GM23338 (cell line): ENCODE measurements around the gene RNU5B-1. TPM values are rescaled to one million over a fixed set of nuclear protein-coding genes. Genes with fewer than 3 reads are reported as not detected.
A peak's percentile ranks its signal among the peaks of the same experiment; 100 is the strongest.

Source experiments
- ATAC-seq: fragments of 200-7000 bp; cut with Tn5 transposase; 3 replicates; pipeline ENCODE4 v1.9.1; 2020
- DNase-seq: peaks from one replicate; pipeline ENCODE4 v3.0.0-alpha.2; 2015; ENCODE audit warnings: low spot score
- H2AFZ ChIP-seq: fragments of 200-600 bp; sonication (generic); 2 replicates; pipeline ENCODE4 v1.8.0; 2016; ENCODE audit warnings: antibody characterized with exemption, mild to moderate bottlenecking, moderate library complexity
- H3F3A ChIP-seq: fragments of 200-600 bp; sonication (generic); replicated peaks from 2 replicates; pipeline ENCODE4 v1.8.0; 2017; ENCODE audit warnings: antibody characterized with exemption, mixed run types, low read depth
- H3K27ac ChIP-seq: fragments of 200-600 bp; sonication (generic); 2 replicates; pipeline ENCODE4 v1.6.1; 2016; ENCODE audit warnings: low read depth
- H3K27me3 ChIP-seq: fragments of 200-600 bp; sonication (generic); 2 replicates; pipeline ENCODE4 v1.8.0; 2016; ENCODE audit warnings: mild to moderate bottlenecking, mixed run types, moderate library complexity; ENCODE audit not compliant: insufficient read depth
- H3K36me3 ChIP-seq: fragments of 200-600 bp; sonication (generic); 2 replicates; pipeline ENCODE4 v1.8.0; 2016; ENCODE audit warnings: mild to moderate bottlenecking; ENCODE audit not compliant: insufficient read depth
- H3K4me1 ChIP-seq: fragments of 200-600 bp; sonication (generic); 2 replicates; pipeline ENCODE4 v1.8.0; 2016; ENCODE audit warnings: mild to moderate bottlenecking, moderate library complexity; ENCODE audit not compliant: insufficient read depth
- H3K4me2 ChIP-seq: fragments of 200-600 bp; sonication (generic); 2 replicates; pipeline ENCODE4 v1.7.1; 2017; ENCODE audit warnings: mixed run types
- H3K4me3 ChIP-seq: fragments of 200-600 bp; sonication (generic); 2 replicates; pipeline ENCODE4 v1.6.1; 2016; ENCODE audit warnings: mixed run types
- H3K79me2 ChIP-seq: fragments of 200-600 bp; sonication (generic); replicated peaks from 2 replicates; pipeline ENCODE4 v1.8.0; 2017; ENCODE audit warnings: mild to moderate bottlenecking; ENCODE audit not compliant: insufficient read depth
- H3K9me2 ChIP-seq: fragments of 200-600 bp; sonication (generic); 2 replicates; pipeline ENCODE4 v1.8.0; 2017; ENCODE audit not compliant: insufficient read depth
- H4K20me1 ChIP-seq: fragments of 200-600 bp; sonication (generic); replicated peaks from 2 replicates; pipeline ENCODE4 v1.8.0; 2017; ENCODE audit warnings: mild to moderate bottlenecking; ENCODE audit not compliant: insufficient read depth
- H3K27ac Mint-ChIP-seq: 2 replicates; pipeline ENCODE4 v1.8.0; 2020; ENCODE audit warnings: inconsistent platforms, mild to moderate bottlenecking, moderate library complexity, mixed read lengths
- H3K27me3 Mint-ChIP-seq: 3 replicates; pipeline ENCODE4 v1.8.0; 2022; ENCODE audit warnings: low read depth, mild to moderate bottlenecking, moderate library complexity, mixed read lengths, inconsistent platforms; ENCODE audit not compliant: insufficient read depth, poor library complexity
- H3K36me3 Mint-ChIP-seq: 3 replicates; pipeline ENCODE4 v1.8.0; 2021; ENCODE audit warnings: low read depth, mild to moderate bottlenecking, inconsistent platforms, moderate library complexity, mixed read lengths
- H3K4me1 Mint-ChIP-seq: 3 replicates; pipeline ENCODE4 v1.8.0; 2020; ENCODE audit warnings: mild to moderate bottlenecking, inconsistent platforms, mixed read lengths
- H3K4me3 Mint-ChIP-seq: 3 replicates; pipeline ENCODE4 v1.8.0; 2021; ENCODE audit warnings: moderate library complexity, mild to moderate bottlenecking, inconsistent platforms, mixed read lengths
- H3K9me3 Mint-ChIP-seq: 3 replicates; pipeline ENCODE4 v1.8.0; 2020; ENCODE audit warnings: moderate library complexity, mild to moderate bottlenecking, inconsistent platforms, mixed read lengths
- CREB1 ChIP-seq: fragments of 250-450 bp; sonication (Bioruptor Pico); IDR thresholded peaks from 2 replicates; pipeline ENCODE4 v1.5.0; 2020; ENCODE audit warnings: low read depth, mild to moderate bottlenecking, moderate library complexity
- CTCF ChIP-seq, 2 experiments: fragments of 200-600 bp in 1 of 2; sonication (generic) in 1 of 2; conservative IDR thresholded peaks; 2 replicates each; pipeline versions ENCODE4 v1.5.1 to v1.6.1; 2016 to 2017; ENCODE audit warnings: antibody characterized with exemption in 2 of 2, low read depth in 2 of 2, mild to moderate bottlenecking in 2 of 2, moderate library complexity in 1 of 2
- ETS1 ChIP-seq: IDR thresholded peaks from 2 replicates; pipeline ENCODE4 v1.6.1; 2016; ENCODE audit warnings: antibody characterized with exemption
- EZH2 ChIP-seq: fragments of 200-600 bp; sonication (generic); IDR thresholded peaks from one replicate; pipeline ENCODE4 v1.8.0; 2017; ENCODE audit warnings: antibody characterized with exemption, mild to moderate bottlenecking, low read depth; ENCODE audit not compliant: unreplicated experiment
- EZH2phosphoT487 ChIP-seq: fragments of 200-600 bp; sonication (generic); IDR thresholded peaks from one replicate; pipeline ENCODE4 v1.8.1; 2018; ENCODE audit warnings: antibody characterized with exemption; ENCODE audit not compliant: unreplicated experiment
- JUNB ChIP-seq: IDR thresholded peaks from one replicate; pipeline ENCODE4 v1.6.1; 2016; ENCODE audit warnings: antibody characterized with exemption; ENCODE audit not compliant: unreplicated experiment
- NANOG ChIP-seq: IDR thresholded peaks from 2 replicates; pipeline ENCODE4 v1.6.1; 2016; ENCODE audit warnings: antibody characterized with exemption, borderline replicate concordance
- POLR2AphosphoS5 ChIP-seq: IDR thresholded peaks from 2 replicates; pipeline ENCODE4 v1.6.1; 2016; ENCODE audit warnings: antibody characterized with exemption, low read depth
- REST ChIP-seq: IDR thresholded peaks from one replicate; pipeline ENCODE4 v1.6.1; 2018; ENCODE audit warnings: antibody characterized with exemption; ENCODE audit not compliant: unreplicated experiment
- STAT1 ChIP-seq: IDR thresholded peaks from one replicate; pipeline ENCODE4 v1.6.1; 2016; ENCODE audit warnings: antibody characterized with exemption; ENCODE audit not compliant: unreplicated experiment
- ZNF114 ChIP-seq: fragments of 250-450 bp; sonication (Bioruptor Pico); IDR thresholded peaks from 2 replicates; pipeline ENCODE4 v1.5.0; 2020; ENCODE audit warnings: mild to moderate bottlenecking, moderate library complexity
- ZNF331 ChIP-seq: fragments of 250-450 bp; sonication (Bioruptor Pico); IDR thresholded peaks from 2 replicates; pipeline ENCODE4 v1.5.0; 2020; ENCODE audit warnings: low read depth, mild to moderate bottlenecking, moderate library complexity
- ZNF462 ChIP-seq: fragments of 250-450 bp; sonication (Bioruptor Pico); IDR thresholded peaks from 2 replicates; pipeline ENCODE4 v1.5.0; 2020; ENCODE audit warnings: mild to moderate bottlenecking, moderate library complexity
- polyA plus RNA-seq: library from polyadenylated mRNA; unstranded; fragments of >200 nt; fragmentation: Nextera tagmentation; extraction: Ambion mirVana; gene quantifications from 2 replicates; pipeline ENCODE4 v1.2.1, GENCODE V29; 2016
- total RNA-seq: library from RNA; depleted of rRNA; stranded (reverse); fragments of >200 nt; shearing (Covaris generic); gene quantifications from 2 replicates; pipeline ENCODE4 v1.2.3, GENCODE V29; 2014

RNU5B-1 gene
- total and polyA plus RNA-seq, 2 experiments from 2014 or later, result not detected

- Histone ChIP-seq H3K36me3 (no peaks in the 10 kb centered on the region), H3K4me3 (no peak overlapping the region), H3K27ac (no peak overlapping the region), H3K27me3 (no peaks in the 10 kb centered on the region), H4K20me1 (no peaks in the 10 kb centered on the region), H3F3A (no peaks in the 10 kb centered on the region), H3K4me2 (no peak overlapping the region), H2AFZ (peak overlapping the region; percentile 54), H3K4me1 (peaks cover 13% of the 10 kb centered on the region), H3K79me2 (no peaks in the 10 kb centered on the region), H3K9me2 (no peaks in the 10 kb centered on the region)
- Mint-ChIP-seq H3K9me3 (no peaks in the 10 kb centered on the region), H3K36me3 (no peaks in the 10 kb centered on the region), H3K27ac (no peak overlapping the region), H3K4me3 (no peak overlapping the region), H3K27me3 (peaks cover 8% of the 10 kb centered on the region), H3K4me1 (peaks cover 19% of the 10 kb centered on the region)
- ATAC-seq (no peak), DNase-seq (no peak)
- TF ChIP-seq ZNF462 (CRISPR knock-in tag) (no peak), ZNF331 (CRISPR knock-in tag) (no peak), NANOG (no peak), EZH2 (no peak), EZH2phosphoT487 (no peak), ZNF114 (CRISPR knock-in tag) (no peak), STAT1 (no peak), ETS1 (no peak), POLR2AphosphoS5 (no peak), JUNB (no peak), REST (no peak), CTCF (conservative IDR thresholded peaks at IDR 0.05; ENCODE audit: low read depth in 2 of 2) (no peak), CREB1 (CRISPR knock-in tag) (no peak)
Observed at GRCh38 chr15:65312400-65312916, 8.0 kb downstream of the RNU5B-1 start.
